Measurements from ENCODE around the gene WDR5B.
A peak's percentile ranks its signal among the peaks of the same experiment; 100 is the strongest.

Gene WDR5B

DNA sequence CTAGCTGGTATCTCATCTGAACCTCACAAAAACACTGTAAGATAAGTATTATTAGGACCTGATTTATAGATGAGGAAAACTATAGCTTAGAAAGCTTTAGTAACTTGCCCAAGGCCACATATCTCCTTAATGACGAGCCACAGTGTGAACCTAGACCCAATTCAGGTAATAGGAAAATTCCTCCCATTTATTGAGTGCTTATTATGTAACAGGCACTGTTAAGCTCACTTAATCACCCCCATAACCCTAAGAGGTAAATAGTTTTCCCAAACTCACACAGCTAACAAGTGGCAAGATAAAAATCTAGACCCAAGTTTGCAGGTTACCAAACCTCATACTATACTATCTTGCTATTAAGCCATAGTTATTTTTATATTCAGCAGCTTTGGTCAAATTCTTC lies 7.9 kb downstream of the WDR5B start:
- no peak for ATAC-seq

DNA sequence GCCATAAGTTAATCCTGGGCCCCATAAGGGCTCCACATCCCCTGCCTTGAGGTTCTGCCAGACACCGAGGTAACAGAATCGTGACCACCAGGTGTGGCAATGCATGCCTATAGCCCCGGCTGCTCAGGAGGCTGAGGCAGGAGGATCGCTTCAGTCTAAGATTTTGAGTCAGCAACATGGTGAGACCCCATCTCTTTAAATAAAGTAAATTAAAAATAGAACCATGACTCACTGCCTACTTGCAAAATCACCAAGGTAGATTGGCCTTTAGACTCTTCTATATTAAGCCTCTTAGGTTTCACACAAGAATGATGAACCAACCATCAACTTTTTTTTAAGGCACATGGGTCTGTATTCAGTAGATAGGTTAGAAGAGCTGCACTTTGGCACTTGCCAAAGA lies 9.7 kb downstream of the WDR5B start:
- peak; percentile 61 to 69 for ATAC-seq

DNA sequence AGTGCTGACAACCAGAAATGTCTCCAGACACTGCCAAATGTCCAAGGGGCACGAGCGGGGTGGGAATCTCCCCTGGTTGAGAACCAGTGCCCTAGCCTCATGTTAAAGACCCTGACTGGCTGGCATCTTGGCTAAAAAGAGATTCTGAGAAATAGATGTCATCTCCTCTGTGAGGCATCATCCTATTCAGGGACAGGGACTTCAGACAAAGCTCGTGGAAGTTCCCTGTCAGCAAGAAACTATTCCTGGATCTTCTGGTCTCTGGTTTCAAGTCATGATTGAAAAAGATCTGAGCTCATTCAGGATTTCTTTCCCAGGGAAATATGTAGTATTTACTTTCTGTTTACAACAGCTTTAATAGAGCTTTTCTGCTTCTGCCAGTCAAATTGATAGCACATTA lies 10.8 kb downstream of the WDR5B start:
- no peak for ATAC-seq

DNA sequence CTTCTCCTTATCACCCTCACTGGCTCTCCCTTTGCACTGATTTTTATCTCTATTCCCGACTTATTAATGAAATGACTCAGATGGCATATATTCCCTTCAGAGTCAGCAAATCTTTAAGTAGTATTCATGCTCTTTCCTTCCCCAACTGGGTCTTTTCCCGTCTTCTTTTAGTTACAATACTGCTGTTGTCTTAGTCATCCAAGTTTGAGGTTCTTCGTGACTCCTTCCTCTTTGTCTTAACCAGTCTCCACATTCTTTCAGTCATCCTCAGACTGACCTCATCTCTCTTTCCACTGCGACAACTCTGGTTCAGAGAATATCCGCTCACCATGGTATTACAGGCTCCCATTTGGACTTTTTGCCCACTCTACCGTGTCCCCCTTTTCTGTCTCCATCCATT lies 12.4 kb downstream of the WDR5B start:
- ATAC-seq = no peak

DNA sequence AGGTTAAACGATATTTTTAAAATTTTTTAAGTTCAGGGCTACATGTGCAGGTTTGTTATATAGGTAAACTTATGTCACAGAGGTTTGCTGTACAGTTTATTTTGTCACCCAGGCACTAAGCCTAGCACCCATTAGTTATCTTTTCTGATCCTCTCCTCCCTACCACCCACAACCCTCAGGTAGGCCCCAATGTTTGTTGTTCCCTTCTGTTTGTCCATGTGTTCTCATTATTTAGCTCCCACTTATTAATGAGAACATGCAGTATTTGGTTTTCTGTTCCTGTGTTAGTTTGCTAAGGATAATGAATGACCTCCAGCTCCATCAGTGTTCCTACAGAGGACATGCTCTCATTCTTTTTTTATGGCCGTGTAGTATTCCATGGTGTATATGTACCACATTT lies 16.9 kb downstream of the WDR5B start:
- ATAC-seq = no peak

DNA sequence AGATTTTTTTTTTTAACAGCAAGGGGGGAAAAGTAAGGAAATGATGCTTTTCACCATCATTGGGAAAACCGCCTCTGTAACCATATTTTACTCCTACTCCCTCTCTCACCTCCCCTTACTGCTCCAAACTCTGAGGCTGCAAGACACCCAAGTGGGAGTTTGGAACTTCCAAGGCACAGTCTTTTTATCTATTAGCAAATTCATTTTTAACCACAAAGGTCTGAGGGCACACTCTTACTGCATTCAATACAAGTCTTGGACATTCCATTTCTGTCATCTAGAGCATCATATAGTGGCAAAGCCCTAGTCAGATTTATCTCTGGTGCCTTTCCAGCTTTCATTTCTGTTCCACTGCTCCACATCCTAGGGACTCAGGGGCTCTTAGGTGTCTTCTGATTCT lies 18.7 kb downstream of the WDR5B start:
- no peak for ATAC-seq

DNA sequence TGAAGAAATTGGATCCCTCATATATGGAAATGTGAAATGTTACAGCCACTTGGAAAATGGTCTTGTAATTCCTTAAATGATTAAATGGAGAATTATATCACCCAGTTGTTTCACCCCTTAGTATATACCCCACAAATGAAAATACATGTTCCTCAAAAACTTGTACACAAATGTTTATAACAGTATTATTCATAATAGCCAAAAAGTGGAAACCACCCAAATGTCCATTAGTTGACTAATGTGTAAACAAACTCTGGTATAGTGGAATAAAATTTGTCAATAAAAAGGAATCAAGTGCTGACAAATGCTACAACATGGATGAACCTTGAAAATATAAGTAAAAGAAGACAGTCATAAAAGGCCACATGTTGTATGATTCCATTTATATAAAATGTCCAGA lies 19.4 kb downstream of the WDR5B start:
- no peak for ATAC-seq

DNA sequence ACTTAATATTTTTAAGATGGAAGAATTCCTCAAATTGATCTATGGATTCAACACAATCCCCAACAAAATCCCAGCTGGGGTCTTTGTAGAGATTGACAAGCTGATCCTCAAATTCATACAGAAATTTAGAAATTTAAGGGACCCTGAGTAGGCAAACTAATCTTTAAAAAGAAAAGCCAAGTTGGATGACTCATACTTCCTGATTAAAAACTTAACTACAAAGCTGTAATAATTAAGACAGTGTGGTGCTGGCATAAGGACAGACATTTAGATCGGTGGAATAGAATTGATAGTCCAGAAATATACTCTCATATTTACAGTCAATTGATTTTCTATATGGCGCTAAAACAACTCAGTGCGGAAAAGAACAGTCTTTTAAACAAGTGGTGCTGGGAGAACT lies 20.3 kb downstream of the WDR5B start:
- ATAC-seq = peak in 1 of 2 donors; percentile 64

DNA sequence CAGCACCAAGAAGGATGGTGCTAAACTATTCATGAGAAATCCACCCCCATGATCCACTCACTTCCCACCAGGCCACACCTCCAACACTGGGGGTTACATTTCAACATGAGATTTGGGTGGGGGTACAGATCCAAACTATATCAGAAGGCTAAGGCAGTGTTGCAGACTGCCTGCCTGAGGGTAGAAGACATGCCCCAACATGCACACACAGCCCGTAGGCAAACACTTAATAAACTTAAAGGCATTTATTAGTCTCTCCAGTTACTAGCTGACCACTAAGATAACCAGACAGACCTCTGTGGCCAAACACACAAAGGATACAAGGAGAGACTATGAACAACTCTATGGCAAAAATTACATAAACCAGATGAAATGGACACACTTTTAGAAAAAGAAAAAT lies 21.7 kb downstream of the WDR5B start:
- no peak for ATAC-seq

DNA sequence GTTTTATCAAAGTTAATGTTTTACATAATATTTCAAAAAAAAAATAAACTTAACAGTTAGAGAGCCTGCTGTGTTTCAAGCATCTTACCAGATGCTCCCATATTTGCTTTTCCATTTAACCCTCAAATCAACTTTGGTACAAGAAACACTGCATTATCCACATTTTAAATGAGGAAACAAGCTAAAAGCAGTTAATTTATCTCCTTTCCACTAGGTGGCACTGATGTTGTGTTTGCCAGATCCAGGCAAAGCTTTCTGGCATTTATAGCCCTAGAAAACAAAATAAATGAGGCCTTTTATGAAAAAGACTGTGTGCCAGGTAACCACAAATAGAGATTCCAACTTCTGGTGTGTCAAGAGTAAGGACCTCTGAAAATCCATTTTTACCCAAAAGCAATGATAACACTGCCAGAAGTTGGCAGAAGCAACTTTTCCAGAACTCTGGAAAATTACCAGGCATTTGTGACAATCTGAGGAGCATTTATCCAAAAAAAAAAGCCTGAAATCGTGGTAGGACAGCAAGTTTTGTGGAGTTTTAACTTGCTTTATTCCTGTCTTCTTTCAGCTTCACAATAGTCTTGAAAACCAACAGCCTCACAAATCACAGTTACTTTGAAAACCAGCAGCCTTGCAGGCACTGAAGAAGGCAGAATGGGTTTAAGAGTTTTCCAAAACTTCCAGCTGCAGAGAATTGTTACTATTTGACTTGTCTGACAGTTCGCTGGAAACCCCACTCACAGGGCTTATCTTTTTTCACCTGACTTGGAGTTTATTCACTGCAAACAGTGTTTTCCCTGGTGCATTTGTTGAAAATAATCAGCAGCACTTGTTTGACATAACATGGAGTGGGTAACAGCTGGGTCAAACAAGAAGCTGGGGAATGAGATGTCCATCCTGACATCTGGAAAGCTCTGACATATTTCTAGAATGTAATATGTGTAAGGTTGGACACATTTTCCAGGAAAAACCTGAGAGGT lies 22.7 kb downstream of the WDR5B start:
- ATAC-seq = no peak

DNA sequence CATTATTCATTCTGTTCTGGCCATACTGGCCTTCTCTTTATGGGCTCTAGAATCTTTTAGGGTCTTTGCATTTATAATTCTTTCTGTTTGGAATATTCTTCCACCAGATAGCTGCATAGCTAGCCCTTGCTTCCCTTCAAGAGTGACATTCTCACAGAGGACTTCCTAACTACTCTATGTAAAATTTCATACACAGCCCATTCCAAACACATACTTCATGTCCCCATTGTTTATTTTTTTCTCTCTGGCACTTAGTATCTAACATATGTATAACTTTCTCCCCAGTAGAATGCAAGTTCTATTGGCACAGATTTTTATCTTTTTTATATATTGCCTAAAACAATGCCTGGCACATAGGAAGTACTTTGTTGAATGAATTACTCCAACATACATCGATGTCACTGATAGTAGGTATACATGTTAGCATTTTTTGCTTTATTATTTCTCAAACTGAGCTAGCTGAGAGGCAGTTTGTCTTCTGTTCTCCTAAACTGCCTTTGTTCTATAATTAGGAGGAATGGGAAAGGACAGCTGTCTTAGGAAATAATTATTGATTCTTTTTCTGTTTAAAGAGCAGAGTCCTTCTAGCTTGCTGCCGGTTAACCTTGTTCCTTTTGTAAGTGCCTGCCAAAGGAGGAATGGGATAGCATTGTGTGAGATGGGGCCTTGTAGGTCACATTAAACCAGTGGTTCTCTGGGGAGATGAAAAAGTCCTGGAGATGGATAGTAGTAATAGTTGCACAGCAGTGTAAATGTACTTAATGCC lies 24.0 kb downstream of the WDR5B start:
- ATAC-seq = no peak

DNA sequence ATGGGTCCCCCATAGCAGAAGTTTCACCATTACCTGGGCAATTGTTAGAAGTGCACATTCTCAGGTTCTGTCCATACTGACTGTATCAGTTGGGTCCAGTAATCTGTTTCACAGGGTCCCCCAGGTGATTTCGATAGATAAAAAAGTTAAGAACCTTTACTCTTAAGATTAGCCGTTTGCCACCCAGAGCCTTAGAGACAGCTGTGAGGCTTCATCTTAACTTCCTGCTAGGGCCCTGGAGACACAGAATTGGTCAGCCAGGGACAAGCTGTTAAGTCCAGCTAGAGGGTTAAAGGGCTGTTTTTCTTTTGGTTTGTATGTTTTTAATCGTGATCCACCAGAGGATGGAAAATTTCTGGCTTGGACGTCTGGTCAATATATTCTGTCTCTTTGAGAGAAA lies 25.2 kb downstream of the WDR5B start:
- ATAC-seq = no peak

DNA sequence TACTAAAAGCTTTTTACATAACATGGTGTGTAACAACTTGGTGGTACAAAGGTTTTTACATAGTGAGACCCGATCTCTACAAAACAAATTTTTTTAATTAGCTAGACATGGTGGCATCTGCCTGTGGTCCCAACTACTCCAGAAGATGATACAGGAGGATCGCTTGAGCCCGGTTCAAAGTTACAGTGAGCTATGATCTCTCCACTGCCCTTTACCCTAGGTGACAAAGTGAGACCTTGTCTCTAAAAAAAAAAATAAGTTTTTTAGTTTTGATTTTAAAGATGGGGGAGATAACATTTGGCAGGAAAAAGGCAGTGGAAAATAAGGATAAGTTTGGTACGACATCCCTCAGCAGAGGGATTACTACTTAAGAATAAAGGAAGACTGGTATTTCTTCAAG lies 26.0 kb downstream of the WDR5B start:
- ATAC-seq = no peak

DNA sequence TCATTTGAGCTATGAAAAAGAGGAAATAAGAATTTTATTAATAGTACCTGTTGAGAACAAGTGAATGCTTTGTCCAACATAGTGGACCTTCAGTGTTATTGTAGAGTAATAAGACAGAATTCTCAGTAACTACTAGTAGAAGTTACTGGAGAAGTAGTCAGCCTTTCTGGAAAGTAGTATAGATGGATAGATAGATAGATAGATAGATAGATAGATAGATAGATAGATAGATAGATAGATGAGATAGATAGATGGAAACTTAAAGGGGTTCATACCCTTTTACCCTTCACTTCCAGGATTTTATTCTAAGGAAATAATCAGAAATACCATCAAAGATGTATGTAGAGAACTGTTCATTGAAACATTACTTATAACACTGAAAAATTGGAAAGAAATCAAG lies 26.7 kb downstream of the WDR5B start:
- ATAC-seq = no peak

DNA sequence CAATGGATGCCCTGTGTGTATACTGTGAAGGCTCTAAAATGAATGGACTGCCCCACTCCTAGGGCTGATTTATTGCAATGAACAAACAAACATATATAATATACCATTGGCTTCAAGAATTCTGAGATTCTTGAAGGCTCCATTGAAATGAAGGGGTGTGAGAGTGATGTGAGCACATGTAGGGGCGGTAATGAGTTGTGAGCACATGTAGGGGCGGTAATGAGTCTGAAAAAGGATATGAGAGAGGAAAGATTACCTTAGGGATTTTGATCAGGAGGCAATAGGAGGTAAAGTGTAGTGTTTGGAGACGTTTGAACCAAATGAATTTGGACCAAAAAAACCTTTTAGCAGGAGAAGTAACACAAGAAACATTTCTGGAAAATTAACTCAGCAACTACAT lies 28.2 kb downstream of the WDR5B start:
- no peak for ATAC-seq

DNA sequence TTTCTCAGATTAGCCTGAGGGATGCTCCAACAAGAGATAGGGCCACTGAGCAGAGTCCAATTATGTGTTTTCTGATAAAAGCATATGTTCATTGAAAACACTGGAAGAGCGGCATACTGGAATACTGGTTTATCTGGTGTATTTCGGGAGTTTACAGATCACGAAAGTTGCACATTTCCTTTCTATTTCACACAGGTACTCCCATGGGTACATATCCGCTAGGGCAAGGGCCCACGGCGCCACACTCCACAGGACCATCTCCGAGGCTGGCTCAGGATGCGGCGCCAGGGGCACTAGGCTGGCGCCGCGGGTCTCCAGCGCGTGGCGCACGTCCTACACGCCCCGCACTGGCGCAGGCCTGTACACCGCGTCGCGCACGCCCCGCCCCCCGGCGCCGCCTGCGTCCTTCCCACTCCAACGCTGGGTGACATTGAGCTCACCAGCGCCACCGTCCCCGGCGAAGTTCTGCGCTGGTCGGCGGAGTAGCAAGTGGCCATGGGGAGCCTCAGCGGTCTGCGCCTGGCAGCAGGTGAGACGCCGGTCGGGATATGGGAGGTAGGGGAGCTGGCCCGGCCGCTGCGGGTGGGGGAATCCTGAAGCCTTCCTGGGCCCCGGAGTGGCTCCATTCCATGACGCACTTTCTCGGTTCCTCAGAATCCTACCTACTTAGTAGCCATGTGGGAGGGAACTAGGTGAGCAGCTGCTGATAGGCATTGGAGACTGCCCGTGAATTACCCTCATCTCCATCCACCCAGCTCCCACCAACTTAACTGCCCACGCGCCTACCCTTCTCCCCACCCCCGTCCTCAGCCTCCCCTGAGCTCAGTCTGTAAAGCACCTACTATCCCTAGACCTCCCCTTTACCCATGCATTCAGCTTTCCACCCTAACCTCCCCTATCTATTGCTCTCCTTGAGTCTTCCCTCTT lies 31.8 kb downstream of the WDR5B start, which contains the start of gene FAM162A:
FAM162A (plus strand) TSS at position 412 of the 927 bp plus-strand sequence; CDS start at position 496, 84 bp downstream.
- ATAC-seq = peak; percentile 96 to 98

DNA sequence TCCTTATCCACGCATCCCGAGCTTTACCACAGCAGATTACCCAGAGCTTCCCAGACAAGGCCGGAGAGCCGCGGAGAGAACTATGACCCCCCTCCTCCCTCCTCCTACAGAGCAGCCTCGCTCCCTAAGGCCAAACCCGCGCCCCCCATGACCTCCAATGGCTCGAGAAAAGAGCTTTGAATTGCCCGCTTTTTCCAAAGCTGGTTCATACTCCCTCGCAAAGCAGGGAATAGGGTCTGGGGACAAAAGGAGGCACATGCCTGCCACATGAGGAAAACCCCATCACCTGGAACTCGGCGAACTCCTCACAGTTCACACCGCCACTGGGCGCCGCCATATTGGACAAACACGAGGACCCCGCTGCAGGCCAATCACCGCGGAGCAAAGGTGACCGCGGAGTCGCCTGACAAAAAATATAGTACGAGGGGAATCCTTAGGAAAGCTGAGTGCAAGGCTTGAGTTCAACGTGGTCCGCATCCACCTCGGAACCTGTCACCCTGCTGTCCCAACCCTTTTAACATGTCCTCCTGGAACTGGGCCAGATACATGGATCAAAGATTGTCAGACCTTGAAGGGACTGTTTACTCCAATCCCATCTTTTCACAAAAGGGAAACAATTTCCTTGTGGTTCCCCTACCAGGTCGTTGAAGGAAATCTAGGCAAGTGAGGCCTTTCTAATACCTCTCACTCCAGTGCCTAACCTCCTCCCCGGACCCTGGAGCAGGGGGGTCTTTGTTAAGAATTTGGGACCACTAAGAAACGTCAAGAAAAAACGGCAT lies 32.8 kb downstream of the WDR5B start, which contains the start of gene MIX23:
MIX23 (minus strand) TSS at position 344 of the 779 bp plus-strand sequence; CDS start at position 337, 7 bp downstream.
- peak; percentile 51 to 54 for ATAC-seq

DNA sequence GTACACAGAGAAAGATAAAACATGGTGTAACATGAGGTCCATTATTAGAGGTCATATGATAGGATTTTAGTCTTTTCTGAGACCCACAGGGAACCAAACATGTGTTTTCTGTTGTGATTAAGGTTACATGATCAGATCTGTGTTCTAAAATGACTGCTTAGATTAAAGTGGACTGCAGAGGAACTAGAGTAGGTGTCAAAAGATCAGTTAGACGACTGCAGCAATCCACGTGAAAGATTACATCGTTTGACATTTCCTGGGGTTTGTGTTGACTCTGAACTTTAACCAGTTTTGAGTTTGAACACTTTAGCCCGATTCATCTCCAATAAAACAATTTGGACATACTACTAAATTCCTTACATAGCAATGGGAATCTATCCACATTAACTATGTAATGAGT lies 37.9 kb downstream of the WDR5B start:
- ATAC-seq = no peak

DNA sequence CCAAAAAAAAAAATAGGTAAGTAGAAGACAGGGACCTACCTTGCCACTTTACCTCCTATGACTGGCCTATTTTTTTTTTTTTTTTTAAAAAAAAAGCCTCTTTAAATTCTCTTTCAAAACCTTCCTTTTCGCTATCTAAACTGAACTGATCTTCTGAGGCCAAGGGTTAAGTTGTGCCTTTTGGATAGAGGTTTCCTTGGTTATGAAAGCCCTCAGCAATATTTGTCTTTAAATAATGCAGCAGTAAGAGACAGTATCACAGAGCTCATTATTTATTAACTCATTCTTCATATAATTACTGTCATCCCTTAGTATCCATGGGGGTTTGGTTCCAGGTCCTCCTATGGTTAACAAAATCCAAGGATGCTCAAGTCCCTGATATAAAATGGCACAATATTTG lies 41.8 kb downstream of the WDR5B start:
- no peak for ATAC-seq

DNA sequence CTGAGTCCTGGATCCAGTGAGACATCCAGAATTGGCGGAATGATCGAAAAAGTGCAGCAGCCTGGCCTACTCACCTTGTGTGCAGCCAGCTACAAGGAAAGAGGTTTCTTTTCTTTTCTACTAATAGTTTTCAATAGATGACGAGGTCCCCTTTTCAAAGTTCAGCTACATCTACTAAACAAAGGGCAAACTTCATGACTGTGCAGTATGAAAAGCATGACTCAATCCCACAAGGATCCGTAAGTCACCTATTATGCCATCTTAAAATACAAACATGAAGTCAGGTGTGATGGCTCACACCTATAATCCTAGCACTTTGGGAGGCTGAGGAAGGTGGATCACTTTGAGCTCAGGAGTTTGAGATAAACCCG lies 49.5 kb downstream of the WDR5B start:
- no peak for ATAC-seq

DNA sequence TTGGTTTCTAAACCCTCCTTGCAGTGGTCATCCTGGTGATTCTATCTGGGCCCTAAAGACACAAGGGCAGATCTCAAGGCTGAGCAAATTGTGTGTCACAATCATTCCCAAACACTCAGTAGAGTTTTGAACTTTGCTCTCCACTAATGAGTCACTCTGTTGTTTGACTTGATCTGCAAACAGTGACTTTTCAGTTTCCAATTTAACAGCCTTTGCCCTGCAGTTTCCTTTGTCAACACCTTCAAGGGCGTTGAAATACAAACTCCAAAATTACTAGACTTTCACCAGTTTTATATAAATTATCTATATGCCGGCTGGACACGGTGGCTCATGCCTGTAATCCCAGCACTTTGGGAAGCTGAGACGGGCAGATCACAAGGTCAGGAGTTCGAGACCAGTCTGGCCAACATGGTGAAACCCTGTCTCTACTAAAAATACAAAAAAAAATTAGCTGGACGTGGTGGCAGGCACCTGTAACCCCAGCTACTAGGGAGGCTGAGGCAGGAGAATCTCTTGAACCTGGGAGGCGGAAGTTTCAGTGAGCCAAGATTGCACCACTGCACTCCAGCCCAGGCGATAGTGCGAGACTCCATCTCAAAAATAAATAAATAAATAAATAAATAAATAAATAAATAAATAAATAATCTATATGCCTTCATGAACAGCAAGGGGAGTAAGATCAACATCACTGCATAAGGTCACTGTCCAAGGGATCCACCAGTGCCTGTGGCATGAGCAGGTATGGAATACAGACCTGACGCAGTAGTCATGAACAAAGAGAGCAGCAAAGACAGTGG lies 50.1 kb downstream of the WDR5B start:
- ATAC-seq = peak in 1 of 2 donors; percentile 70

Data from activated CD4-positive, CD25-positive, alpha-beta regulatory T cell treated with anti-CD3 and anti-CD28 coated beads, Interleukin-2, amount 50 U/mL, for 24 hours (primary cell).